Kidney (tissue), 14 donors: Measurements from ENCODE around the gene CLCN5. TPM values are rescaled to one million over a fixed set of nuclear protein-coding genes. Genes with fewer than 3 reads are reported as not detected.

Experiments
- DNase-seq, 5 donors: peaks; one replicate each; pipeline ENCODE4 v3.0.0-alpha.2; 2013 to 2020
- FAIRE-seq: peaks from 2 replicates; lab custom pipeline; 2012; peaks lifted over from hg19 to GRCh38; lab: Jason Lieb, UNC
- H3K27ac ChIP-seq, 2 donors: one replicate each; pipeline ENCODE4 v1.7.0; 2013; ENCODE audit warnings: low read depth in 2 of 2, low read length in 2 of 2, inconsistent platforms in 1 of 2
- H3K27me3 ChIP-seq: one replicate; pipeline ENCODE4 v1.7.1; 2013; ENCODE audit warnings: low read length, inconsistent platforms; ENCODE audit not compliant: control insufficient read depth, insufficient read depth
- H3K36me3 ChIP-seq, 3 donors: one replicate each; pipeline versions ENCODE4 v1.7.0 to v1.7.1; 2013; ENCODE audit warnings: low read length in 3 of 3, control low read depth in 1 of 3, inconsistent platforms in 1 of 3; ENCODE audit not compliant: insufficient read depth in 3 of 3, control insufficient read depth in 2 of 3
- H3K4me1 ChIP-seq, 3 donors: one replicate each; pipeline versions ENCODE4 v1.7.0 to v1.7.1; 2013; ENCODE audit warnings: low read length in 3 of 3, inconsistent platforms in 1 of 3, low read depth in 1 of 3; ENCODE audit not compliant: control insufficient read depth in 2 of 3, insufficient read depth in 2 of 3
- H3K4me3 ChIP-seq, 3 donors: one replicate each; pipeline versions ENCODE4 v1.7.0 to v1.8.1; 2013; ENCODE audit warnings: low read length in 3 of 3, control low read depth in 1 of 3, inconsistent platforms in 1 of 3
- H3K9ac ChIP-seq, 3 donors: one replicate each; pipeline versions ENCODE4 v1.7.0 to v1.7.1; 2013; ENCODE audit warnings: low read length in 3 of 3, control low read depth in 1 of 3, inconsistent platforms in 1 of 3
- H3K9me3 ChIP-seq, 3 donors: one replicate each; pipeline versions ENCODE4 v1.7.0 to v1.7.1; 2013; ENCODE audit warnings: low read length in 3 of 3, control low read depth in 1 of 3, inconsistent platforms in 1 of 3; ENCODE audit not compliant: control insufficient read depth in 2 of 3, insufficient read depth in 1 of 3
- intact Hi-C: fragments of 100-400 bp; cut with DNase I; formaldehyde crosslinking; loops from one replicate; pipeline ENCODE4 v1.11.1; 2022
- polyA plus RNA-seq: library from polyadenylated mRNA; stranded (reverse); fragments of 350-450 nt; fragmentation: Illumina TruSeq; extraction: RNeasy Lipid Tissue Mini Kit (QIAGEN cat#74804); gene quantifications from one replicate; pipeline ENCODE4 v1.2.3, GENCODE V29; 2014; ENCODE audit warnings: low read depth, low replicate concordance; ENCODE audit not compliant: insufficient read depth
- total RNA-seq: library from RNA; stranded (reverse); fragmentation: NEBNext Ultra II Directional; extraction: Animal tissue kit (Norgen Biotek cat#: 25700); gene quantifications from one replicate; pipeline ENCODE4 v1.2.1, GENCODE V29; 2021
- TF ChIP-seq, protein P1 (sequence below): IDR thresholded peaks from 3 replicates; pipeline ENCODE4 v1.5.1; 2012; ENCODE audit warnings: mild to moderate bottlenecking, moderate library complexity, borderline replicate concordance; ENCODE audit not compliant: insufficient read depth; ENCODE audit errors: extremely low read depth
- donor health status: control.
- donor health status: control.
- donor health status: control.
- donor health status: control.
- donor health status: control.
- donor health status: DM: yes; HTN: yes; CAD: no.
- donor health status: Normal renal cell carcinoma (clear cell type).

The CLCN5 gene
- total and polyA plus RNA-seq, 2 donors from 2014 or later: 21.1 to 29.7 TPM

DNA sequence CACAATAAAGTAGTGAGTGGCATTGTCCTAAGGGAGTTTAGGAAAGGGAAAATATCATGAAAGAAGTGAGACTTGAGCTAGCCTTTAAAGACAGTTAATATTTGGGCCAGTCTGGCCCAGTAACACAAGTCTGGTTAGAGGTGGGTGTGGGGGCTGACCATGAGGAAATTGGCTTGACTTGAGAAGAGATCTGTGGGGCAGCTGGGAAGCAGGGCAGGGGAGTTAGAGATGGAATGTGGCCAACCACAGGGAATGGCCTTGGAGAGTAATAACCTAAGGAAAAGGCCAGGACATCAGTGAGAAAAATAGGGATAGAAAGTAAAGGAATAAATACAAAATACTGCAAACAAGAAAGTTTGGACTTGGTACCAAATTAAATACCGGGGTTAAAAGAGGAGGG lies 71.3 kb downstream of the CLCN5 start:
- Histone ChIP-seq H3K9me3 (peaks cover 0 to 1% (median 0%) of the 10 kb centered on the region in 3 donors), H3K27ac (no peak overlapping the region)
- TF ChIP-seq, protein P1, sequence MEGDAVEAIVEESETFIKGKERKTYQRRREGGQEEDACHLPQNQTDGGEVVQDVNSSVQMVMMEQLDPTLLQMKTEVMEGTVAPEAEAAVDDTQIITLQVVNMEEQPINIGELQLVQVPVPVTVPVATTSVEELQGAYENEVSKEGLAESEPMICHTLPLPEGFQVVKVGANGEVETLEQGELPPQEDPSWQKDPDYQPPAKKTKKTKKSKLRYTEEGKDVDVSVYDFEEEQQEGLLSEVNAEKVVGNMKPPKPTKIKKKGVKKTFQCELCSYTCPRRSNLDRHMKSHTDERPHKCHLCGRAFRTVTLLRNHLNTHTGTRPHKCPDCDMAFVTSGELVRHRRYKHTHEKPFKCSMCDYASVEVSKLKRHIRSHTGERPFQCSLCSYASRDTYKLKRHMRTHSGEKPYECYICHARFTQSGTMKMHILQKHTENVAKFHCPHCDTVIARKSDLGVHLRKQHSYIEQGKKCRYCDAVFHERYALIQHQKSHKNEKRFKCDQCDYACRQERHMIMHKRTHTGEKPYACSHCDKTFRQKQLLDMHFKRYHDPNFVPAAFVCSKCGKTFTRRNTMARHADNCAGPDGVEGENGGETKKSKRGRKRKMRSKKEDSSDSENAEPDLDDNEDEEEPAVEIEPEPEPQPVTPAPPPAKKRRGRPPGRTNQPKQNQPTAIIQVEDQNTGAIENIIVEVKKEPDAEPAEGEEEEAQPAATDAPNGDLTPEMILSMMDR: no peak

DNA sequence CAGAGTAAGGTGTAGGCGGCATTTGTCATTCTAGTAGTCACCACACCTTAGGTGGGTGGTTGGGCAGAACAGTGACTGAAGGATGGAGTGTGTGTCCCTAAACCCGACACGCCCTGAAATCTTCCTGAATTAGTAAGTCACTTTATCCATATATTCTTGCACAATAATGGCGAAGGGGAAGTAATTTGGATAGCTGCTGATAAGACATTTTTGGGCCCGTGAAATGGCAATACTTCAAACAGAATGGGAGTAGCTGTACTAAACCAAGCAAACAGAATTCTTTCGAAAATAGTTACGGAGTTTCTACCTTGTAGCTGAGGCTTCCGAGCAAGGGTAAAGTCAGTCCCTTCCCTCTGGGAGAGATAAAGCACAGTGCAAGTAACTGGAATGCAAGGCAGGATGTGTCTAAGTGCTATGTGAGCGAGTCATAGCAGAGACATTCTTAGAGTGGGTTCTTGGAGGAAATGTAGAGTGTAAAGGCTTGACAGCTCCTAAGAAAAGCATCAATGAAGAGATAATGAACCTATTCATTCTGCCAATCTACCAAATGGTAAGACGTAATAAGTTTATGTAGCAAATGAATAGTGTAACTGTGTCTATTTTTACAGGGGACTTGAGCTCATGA lies 72.8 kb downstream of the CLCN5 start:
- FAIRE-seq: no peak
- TF ChIP-seq, protein P1: no peak
- H3K36me3 ChIP-seq: no peaks in the 10 kb centered on the region
- DNase-seq: no peak
- no peaks in the 10 kb centered on the region for H3K27me3 ChIP-seq
- H3K9ac ChIP-seq: no peak overlapping the region
- H3K9me3 ChIP-seq: peaks cover 0 to 1% (median 0%) of the 10 kb centered on the region in 3 donors
- intact Hi-C loops: no loop called here
- peaks cover 0 to 12% (median 7%) of the 10 kb centered on the region in 3 donors for H3K4me1 ChIP-seq
- no peak overlapping the region for H3K27ac ChIP-seq
- H3K4me3 ChIP-seq: no peak overlapping the region

More for the DNA sequence above, 71.3 kb downstream of the CLCN5 start:
- no peak overlapping the region for H3K4me3 ChIP-seq
- H3K36me3 ChIP-seq: no peaks in the 10 kb centered on the region
- no peak overlapping the region for H3K9ac ChIP-seq
- peaks cover 0 to 12% (median 7%) of the 10 kb centered on the region in 3 donors for H3K4me1 ChIP-seq
- no peak for DNase-seq
- no peak for FAIRE-seq
- no peaks in the 10 kb centered on the region for H3K27me3 ChIP-seq
- intact Hi-C loops: no loop called here

DNA sequence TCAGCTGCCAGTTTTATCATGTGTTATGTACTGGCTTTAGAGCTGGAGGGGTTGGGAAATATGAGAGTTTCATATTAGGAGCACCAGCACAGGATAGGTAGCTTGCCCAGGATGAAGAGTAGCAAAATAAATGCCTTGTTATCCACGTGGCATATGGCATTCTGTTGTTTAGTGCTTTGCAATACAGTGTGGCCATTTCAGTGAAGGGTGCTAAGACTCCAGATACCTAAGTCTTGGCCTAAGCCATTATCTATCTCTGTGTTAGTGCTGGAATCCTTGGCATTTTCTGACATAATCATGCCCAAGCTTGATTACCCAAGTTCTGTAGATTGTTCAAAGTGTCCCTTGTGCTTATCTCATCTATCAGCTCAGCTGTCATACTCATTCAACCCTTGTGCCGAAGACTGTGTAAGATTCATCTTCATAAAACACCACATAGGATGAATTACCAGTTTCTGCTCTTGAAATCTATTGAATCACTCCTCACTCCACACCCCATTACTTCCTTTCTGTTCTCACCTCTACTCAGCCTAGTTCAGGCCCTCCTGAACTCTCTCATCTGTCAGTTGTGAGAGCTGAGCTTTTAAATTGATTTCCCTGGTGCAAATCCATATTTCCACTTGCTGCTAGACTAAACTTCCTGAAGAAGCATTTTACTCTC lies 73.5 kb downstream of the CLCN5 start:
- no peaks in the 10 kb centered on the region for H3K9me3 ChIP-seq
- H3K4me1 ChIP-seq: peaks cover 0 to 12% (median 7%) of the 10 kb centered on the region in 3 donors
- DNase-seq (no peak), FAIRE-seq (no peak)
- H3K36me3 ChIP-seq: no peaks in the 10 kb centered on the region
- no peak overlapping the region for H3K27ac ChIP-seq
- no peak overlapping the region for H3K9ac ChIP-seq
- H3K4me3 ChIP-seq: no peak overlapping the region
- TF ChIP-seq, protein P1: no peak
- H3K27me3 ChIP-seq: no peaks in the 10 kb centered on the region
- intact Hi-C loops: no loop called here
